Activated T-cell treated with anti-CD3 and anti-CD28 coated beads, Interleukin-2, amount 50 U/mL, for 72 hours (primary cell): ENCODE data around the gene FAM98B. TPM values are rescaled to one million over a fixed set of nuclear protein-coding genes. Genes with fewer than 3 reads are reported as not detected.
A peak's percentile ranks its signal among the peaks of the same experiment; 100 is the strongest.

Source experiments
- ATAC-seq, 2 donors: fragments of 150-1000 bp; cut with Tn5 transposase; replicated peaks in 1 of 2; 2 replicates each; pipeline ENCODE4 v1.10.0; 2021; ENCODE audit warnings: moderate library complexity in 2 of 2, mild to moderate bottlenecking in 1 of 2
- DNase-seq, 2 donors: peaks; one replicate each; pipeline ENCODE4 v3.0.0; 2021 to 2022; ENCODE audit warnings: mixed read lengths in 1 of 2
- H3K27ac Mint-ChIP-seq: one replicate; pipeline ENCODE4 v1.8.0; 2022; ENCODE audit warnings: mild to moderate bottlenecking, moderate library complexity, mixed read lengths
- H3K27me3 Mint-ChIP-seq: one replicate; pipeline ENCODE4 v1.8.0; 2022; ENCODE audit warnings: low read depth, mixed read lengths
- H3K36me3 Mint-ChIP-seq, 2 donors: one replicate each; pipeline ENCODE4 v1.8.0; 2022; ENCODE audit warnings: mixed read lengths in 2 of 2, mild to moderate bottlenecking in 1 of 2; ENCODE audit not compliant: insufficient read depth in 2 of 2
- H3K4me1 Mint-ChIP-seq: one replicate; pipeline ENCODE4 v1.8.0; 2022; ENCODE audit warnings: low read depth, mixed read lengths
- H3K4me3 Mint-ChIP-seq, 2 donors: one replicate each; pipeline ENCODE4 v1.8.0; 2022; ENCODE audit warnings: mild to moderate bottlenecking in 2 of 2, mixed read lengths in 2 of 2, moderate library complexity in 2 of 2
- H3K9me3 Mint-ChIP-seq, 2 donors: one replicate each; pipeline ENCODE4 v1.8.0; 2022; ENCODE audit warnings: mixed read lengths in 2 of 2
- total RNA-seq, 2 donors: library from RNA; stranded (reverse); gene quantifications; one replicate each; pipeline ENCODE4 v1.2.3, GENCODE V29; 2022

The FAM98B gene
- total RNA-seq, 2 donors from 2014 or later, result 30.3 to 32.4 TPM

- Mint-ChIP-seq H3K4me3 (no peak overlapping the region), H3K36me3 (no peaks in the 10 kb centered on the region), H3K4me1 (peaks cover 4% of the 10 kb centered on the region), H3K9me3 (no peaks in the 10 kb centered on the region), H3K27me3 (peaks cover 46% of the 10 kb centered on the region), H3K27ac (no peak overlapping the region)
- ATAC-seq, result no peak
- no peak for DNase-seq
These were observed 15.6 kb upstream of the FAM98B start for GRCh38 chr15:38438031-38438986.

- ATAC-seq (peak; percentile 83), DNase-seq (peak; percentile 42 to 51)
- Mint-ChIP-seq H3K27me3 (peaks cover 29% of the 10 kb centered on the region), H3K36me3 (no peaks in the 10 kb centered on the region), H3K4me1 (peaks cover 4% of the 10 kb centered on the region), H3K9me3 (no peaks in the 10 kb centered on the region), H3K27ac (no peak overlapping the region), H3K4me3 (peak overlapping the region in 1 of 2 donors; percentile 38)
These were observed 13.4 kb upstream of the FAM98B start for GRCh38 chr15:38440353-38441129.

GRCh38 chr15:38441130-38441519 is 12.8 kb upstream of the FAM98B start:
- Mint-ChIP-seq H3K36me3 (no peaks in the 10 kb centered on the region), H3K4me3 (no peak overlapping the region), H3K9me3 (no peaks in the 10 kb centered on the region), H3K27ac (no peak overlapping the region), H3K27me3 (peaks cover 27% of the 10 kb centered on the region), H3K4me1 (peaks cover 4% of the 10 kb centered on the region)
- DNase-seq (no peak), ATAC-seq (no peak)

GRCh38 chr15:38454696-38455090 is 766 bp downstream of the FAM98B start:
- no peaks in the 10 kb centered on the region for H3K27me3 Mint-ChIP-seq
- H3K9me3 Mint-ChIP-seq, result no peaks in the 10 kb centered on the region
- DNase-seq (no peak), ATAC-seq (no peak)
- peaks cover 36% of the 10 kb centered on the region for H3K4me1 Mint-ChIP-seq
- peak overlapping the region; percentile 98 for H3K27ac Mint-ChIP-seq
- H3K4me3 Mint-ChIP-seq, result peak overlapping the region; percentile 94 to 97
- peaks cover 2 to 3% of the 10 kb centered on the region in 2 donors for H3K36me3 Mint-ChIP-seq

- ATAC-seq (no peak), DNase-seq (no peak)
- Mint-ChIP-seq H3K36me3 (peaks cover 2 to 3% of the 10 kb centered on the region in 2 donors), H3K27me3 (no peaks in the 10 kb centered on the region), H3K4me3 (peak overlapping the region; percentile 94 to 97), H3K27ac (peak overlapping the region; percentile 98), H3K4me1 (peaks cover 40% of the 10 kb centered on the region), H3K9me3 (no peaks in the 10 kb centered on the region)
These were observed 1.2 kb downstream of the FAM98B start for GRCh38 chr15:38455092-38455491.

- Mint-ChIP-seq H3K27me3 (no peaks in the 10 kb centered on the region), H3K4me3 (no peak overlapping the region), H3K36me3 (peaks cover 2 to 3% of the 10 kb centered on the region in 2 donors), H3K27ac (no peak overlapping the region), H3K9me3 (no peaks in the 10 kb centered on the region), H3K4me1 (peaks cover 60% of the 10 kb centered on the region)
- no peak for DNase-seq
- ATAC-seq, result no peak
These were observed 4.7 kb downstream of the FAM98B start for GRCh38 chr15:38458646-38459045.

- ATAC-seq (no peak), DNase-seq (no peak)
- H3K27me3 Mint-ChIP-seq, result no peaks in the 10 kb centered on the region
- H3K4me3 Mint-ChIP-seq, result no peak overlapping the region
- peaks cover 60% of the 10 kb centered on the region for H3K4me1 Mint-ChIP-seq
- H3K9me3 Mint-ChIP-seq, result no peaks in the 10 kb centered on the region
- peaks cover 0 to 2% of the 10 kb centered on the region in 2 donors for H3K36me3 Mint-ChIP-seq
- H3K27ac Mint-ChIP-seq, result peak overlapping the region; percentile 0
These were observed 5.6 kb downstream of the FAM98B start for GRCh38 chr15:38459480-38459879.

GRCh38 chr15:38460543-38460942 is 6.6 kb downstream of the FAM98B start:
- Mint-ChIP-seq H3K9me3 (no peaks in the 10 kb centered on the region), H3K27me3 (no peaks in the 10 kb centered on the region), H3K4me3 (peak overlapping the region in 1 of 2 donors; percentile 33), H3K4me1 (peaks cover 49% of the 10 kb centered on the region), H3K27ac (peak overlapping the region; percentile 45), H3K36me3 (peaks cover 0 to 2% of the 10 kb centered on the region in 2 donors)
- ATAC-seq (no peak), DNase-seq (no peak)

GRCh38 chr15:38461066-38461833 is 7.3 kb downstream of the FAM98B start:
- Mint-ChIP-seq H3K36me3 (peaks cover 0 to 2% of the 10 kb centered on the region in 2 donors), H3K9me3 (no peaks in the 10 kb centered on the region), H3K4me3 (peak overlapping the region in 1 of 2 donors; percentile 33), H3K4me1 (peaks cover 43% of the 10 kb centered on the region), H3K27me3 (no peaks in the 10 kb centered on the region), H3K27ac (no peak overlapping the region)
- DNase-seq, result no peak
- ATAC-seq, result peak; percentile 50 to 55

- peaks cover 30% of the 10 kb centered on the region for H3K4me1 Mint-ChIP-seq
- no peaks in the 10 kb centered on the region for H3K36me3 Mint-ChIP-seq
- DNase-seq (no peak), ATAC-seq (no peak)
- no peaks in the 10 kb centered on the region for H3K9me3 Mint-ChIP-seq
- no peak overlapping the region for H3K27ac Mint-ChIP-seq
- H3K4me3 Mint-ChIP-seq, result no peak overlapping the region
- H3K27me3 Mint-ChIP-seq, result no peaks in the 10 kb centered on the region
These were observed 10.0 kb downstream of the FAM98B start for GRCh38 chr15:38463893-38464292.

GRCh38 chr15:38464675-38465074 is 10.7 kb downstream of the FAM98B start:
- Mint-ChIP-seq H3K4me3 (no peak overlapping the region), H3K4me1 (peaks cover 24% of the 10 kb centered on the region), H3K27ac (no peak overlapping the region), H3K27me3 (no peaks in the 10 kb centered on the region), H3K9me3 (no peaks in the 10 kb centered on the region), H3K36me3 (no peaks in the 10 kb centered on the region)
- no peak for ATAC-seq
- no peak for DNase-seq

- Mint-ChIP-seq H3K27me3 (no peaks in the 10 kb centered on the region), H3K4me1 (peaks cover 10% of the 10 kb centered on the region), H3K36me3 (peaks cover 9 to 13% of the 10 kb centered on the region in 2 donors), H3K4me3 (no peak overlapping the region), H3K27ac (no peak overlapping the region), H3K9me3 (no peaks in the 10 kb centered on the region)
- no peak for DNase-seq
- ATAC-seq, result no peak
These were observed 16.9 kb downstream of the FAM98B start for GRCh38 chr15:38470816-38471215.
